IMR-90 (cell line): ENCODE results near the gene SCGB1C2.

Experiments used
- BHLHE40 ChIP-seq: fragments of 150-350 bp; IDR thresholded peaks from 2 replicates; pipeline ENCODE4 v1.6.1; 2016; ENCODE audit warnings: mild to moderate bottlenecking, low read depth, low read length
- CTCF ChIP-seq: conservative IDR thresholded peaks from 2 replicates; pipeline ENCODE4 v1.5.1; 2012; ENCODE audit warnings: mild to moderate bottlenecking, low read depth, low read length, improper control_type of control experiment
- ELK1 ChIP-seq: fragments of 150-350 bp; IDR thresholded peaks from 2 replicates; pipeline ENCODE4 v1.6.1; 2016; ENCODE audit warnings: low read depth, mild to moderate bottlenecking, low read length, moderate library complexity, borderline replicate concordance
- MAFK ChIP-seq: IDR thresholded peaks from 2 replicates; pipeline ENCODE4 v1.6.1; 2012; ENCODE audit warnings: low read depth, low read length, improper control_type of control experiment
- MAZ ChIP-seq: IDR thresholded peaks from 2 replicates; pipeline ENCODE4 v1.6.1; 2012; ENCODE audit warnings: low read depth, mild to moderate bottlenecking, low read length, improper control_type of control experiment, moderate library complexity, borderline replicate concordance
- MXI1 ChIP-seq: IDR thresholded peaks from 2 replicates; pipeline ENCODE4 v1.6.1; 2012; ENCODE audit warnings: low read depth, mild to moderate bottlenecking, low read length, moderate library complexity, borderline replicate concordance
- POLR2A ChIP-seq: IDR thresholded peaks from 2 replicates; pipeline ENCODE4 v1.6.1; 2012; ENCODE audit warnings: mild to moderate bottlenecking, low read depth, low read length
- RAD21 ChIP-seq: IDR thresholded peaks from 2 replicates; pipeline ENCODE4 v1.6.1; 2012; ENCODE audit warnings: low read length, improper control_type of control experiment
- RFX5 ChIP-seq: IDR thresholded peaks from 2 replicates; pipeline ENCODE4 v1.8.0; 2012; ENCODE audit warnings: low read depth, mild to moderate bottlenecking, low read length, moderate library complexity

- no peak for TF ChIP-seq CTCF
- TF ChIP-seq MAFK, result no peak
- TF ChIP-seq POLR2A, result no peak
- no peak for TF ChIP-seq RFX5
- no peak for TF ChIP-seq MXI1
- no peak for TF ChIP-seq RAD21
- no peak for TF ChIP-seq MAZ
- TF ChIP-seq BHLHE40, result no peak
- no peak for TF ChIP-seq ELK1
Observed at GRCh38 chr17:179781-180380, 42.5 kb downstream of the SCGB1C2 start.
